ENCODE measurements around the gene LIMS4.
"Not testable (repeated sequence)": the region's sequence is repeated elsewhere in the genome, so short reads cannot be mapped to it uniquely, and the experiment has no call there.

GRCh38 chr2:110494488-110494887 lies 21.9 kb upstream of the LIMS4 start:
- TF ChIP-seq POLR2A (IDR thresholded peaks at IDR 0.05); CTCF (IDR thresholded peaks at IDR 0.05 in 4 of 5, conservative IDR thresholded peaks at IDR 0.05 in 1 of 5): not testable (repeated sequence)

Data from gastrocnemius medialis (tissue), 4 donors.